ENCODE measurements around the gene HEPACAM2.

The HEPACAM2 gene

GRCh38 chr7:93211228-93211818 is 14.9 kb downstream of the HEPACAM2 start:
- no peaks in the 10 kb centered on the region for H3K9me2 ChIP-seq (replicated peaks; ENCODE audit: insufficient read depth, low read length)
- 0 out of 2 replicates have a peak, but pooled peaks cover 3% of the 10 kb centered on the region for H3K27me3 ChIP-seq (ENCODE audit: low read length)
- H3K27ac ChIP-seq (ENCODE audit: low read depth, low read length) = no peak overlapping the region
- H3F3A ChIP-seq (ENCODE audit: insufficient read depth) = no peaks in the 10 kb centered on the region
- no peaks in the 10 kb centered on the region for H3K36me3 ChIP-seq (ENCODE audit: low read length)
- H3K4me2 ChIP-seq (ENCODE audit: low read depth, low read length, poor library complexity, severe bottlenecking) = no peak overlapping the region
- no peak overlapping the region for H2AFZ ChIP-seq (ENCODE audit: low read depth, low read length, severe bottlenecking)
- no peaks in the 10 kb centered on the region for H3K9me3 ChIP-seq (ENCODE audit: insufficient read depth, low read length)
- H3K79me2 ChIP-seq (ENCODE audit: insufficient read depth, low read length) = no peaks in the 10 kb centered on the region
- TF ChIP-seq CTCF (IDR thresholded peaks at IDR 0.05; ENCODE audit: insufficient read depth, low read length, poor library complexity, severe bottlenecking) (no peak), EZH2phosphoT487 (conservative IDR thresholded peaks at IDR 0.05; ENCODE audit: low read length) (no peak)
- H3K4me3 ChIP-seq (ENCODE audit: insufficient read depth, low read length, poor library complexity, severe bottlenecking) = no peak overlapping the region
- H3K9ac ChIP-seq (ENCODE audit: low read length) = no peak overlapping the region
- no peaks in the 10 kb centered on the region for H4K20me1 ChIP-seq (ENCODE audit: low read depth, low read length)

- Histone ChIP-seq H3K4me3 (ENCODE audit: insufficient read depth, low read length, poor library complexity, severe bottlenecking) (no peak overlapping the region), H3K36me3 (ENCODE audit: low read length) (no peaks in the 10 kb centered on the region), H3K79me2 (ENCODE audit: insufficient read depth, low read length) (no peaks in the 10 kb centered on the region), H3K9me3 (ENCODE audit: insufficient read depth, low read length) (no peaks in the 10 kb centered on the region), H3K9me2 (replicated peaks; ENCODE audit: insufficient read depth, low read length) (no peaks in the 10 kb centered on the region), H3F3A (ENCODE audit: insufficient read depth) (no peaks in the 10 kb centered on the region), H3K27ac (ENCODE audit: low read depth, low read length) (no peak overlapping the region), H3K4me2 (ENCODE audit: low read depth, low read length, poor library complexity, severe bottlenecking) (no peak overlapping the region), H3K9ac (ENCODE audit: low read length) (no peak overlapping the region), H3K27me3 (ENCODE audit: low read length) (0 out of 2 replicates have a peak, but pooled peaks cover 3% of the 10 kb centered on the region), H4K20me1 (ENCODE audit: low read depth, low read length) (no peaks in the 10 kb centered on the region), H2AFZ (ENCODE audit: low read depth, low read length, severe bottlenecking) (no peak overlapping the region)
- TF ChIP-seq EZH2phosphoT487 (conservative IDR thresholded peaks at IDR 0.05; ENCODE audit: low read length) (no peak), CTCF (IDR thresholded peaks at IDR 0.05; ENCODE audit: insufficient read depth, low read length, poor library complexity, severe bottlenecking) (no peak)
These were observed 21.2 kb downstream of the HEPACAM2 start for GRCh38 chr7:93205046-93205445.

- no peaks in the 10 kb centered on the region for H3K79me2 ChIP-seq (ENCODE audit: insufficient read depth, low read length)
- no peak overlapping the region for H3K27ac ChIP-seq (ENCODE audit: low read depth, low read length)
- no peak overlapping the region for H3K4me3 ChIP-seq (ENCODE audit: insufficient read depth, low read length, poor library complexity, severe bottlenecking)
- no peak overlapping the region for H2AFZ ChIP-seq (ENCODE audit: low read depth, low read length, severe bottlenecking)
- no peaks in the 10 kb centered on the region for H3F3A ChIP-seq (ENCODE audit: insufficient read depth)
- no peak overlapping the region for H3K9ac ChIP-seq (ENCODE audit: low read length)
- H4K20me1 ChIP-seq (ENCODE audit: low read depth, low read length) = no peaks in the 10 kb centered on the region
- H3K27me3 ChIP-seq (ENCODE audit: low read length) = 0 out of 2 replicates have a peak, but pooled peaks cover under 1% of the 10 kb centered on the region
- H3K36me3 ChIP-seq (ENCODE audit: low read length) = no peaks in the 10 kb centered on the region
- TF ChIP-seq CTCF (IDR thresholded peaks at IDR 0.05; ENCODE audit: insufficient read depth, low read length, poor library complexity, severe bottlenecking) (no peak), EZH2phosphoT487 (conservative IDR thresholded peaks at IDR 0.05; ENCODE audit: low read length) (no peak)
- H3K9me3 ChIP-seq (ENCODE audit: insufficient read depth, low read length) = no peaks in the 10 kb centered on the region
- no peaks in the 10 kb centered on the region for H3K9me2 ChIP-seq (replicated peaks; ENCODE audit: insufficient read depth, low read length)
- H3K4me2 ChIP-seq (ENCODE audit: low read depth, low read length, poor library complexity, severe bottlenecking) = no peak overlapping the region
These were observed 22.8 kb downstream of the HEPACAM2 start for GRCh38 chr7:93203496-93203895.
